Measurements from ENCODE around the gene ISOC2. TPM values are rescaled to one million over a fixed set of nuclear protein-coding genes. Genes with fewer than 3 reads are reported as not detected.

Gene ISOC2
- total and polyA plus RNA-seq, 4 donors = 49.1 to 181 (median 118) TPM

DNA sequence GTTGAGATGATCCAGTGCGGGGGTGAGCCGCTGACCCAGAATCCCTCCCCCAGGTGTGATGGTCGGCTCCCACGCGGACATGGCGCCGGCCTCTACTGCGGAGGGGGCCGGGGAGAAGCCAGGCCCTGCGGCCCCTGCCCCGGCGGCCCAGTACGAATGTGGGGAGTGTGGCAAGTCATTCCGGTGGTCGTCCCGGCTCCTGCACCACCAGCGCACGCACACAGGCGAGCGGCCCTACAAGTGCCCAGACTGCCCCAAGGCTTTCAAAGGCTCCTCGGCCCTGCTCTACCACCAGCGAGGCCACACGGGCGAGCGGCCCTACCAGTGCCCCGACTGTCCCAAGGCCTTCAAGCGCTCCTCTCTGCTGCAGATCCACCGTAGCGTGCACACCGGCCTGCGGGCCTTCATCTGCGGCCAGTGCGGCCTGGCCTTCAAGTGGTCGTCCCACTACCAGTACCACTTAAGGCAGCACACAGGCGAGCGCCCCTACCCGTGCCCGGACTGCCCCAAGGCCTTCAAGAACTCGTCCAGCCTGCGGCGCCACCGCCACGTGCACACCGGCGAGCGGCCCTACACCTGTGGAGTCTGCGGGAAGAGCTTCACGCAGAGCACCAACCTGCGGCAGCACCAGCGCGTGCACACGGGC lies 19.8 kb upstream of the ISOC2 start (continued):
- no peak for TF ChIP-seq RAD21 (IDR thresholded peaks at IDR 0.05)
- TF ChIP-seq CTCF (IDR thresholded peaks at IDR 0.05; ENCODE audit: low read depth, low read length, missing input control) = no peak
- no peak for TF ChIP-seq SP1 (IDR thresholded peaks at IDR 0.05)
- no peak for TF ChIP-seq EGR1 (IDR thresholded peaks at IDR 0.05; ENCODE audit: low read depth in 2 of 2)
- TF ChIP-seq RXRA (IDR thresholded peaks at IDR 0.05) = no peak
- TF ChIP-seq FOXA2 (IDR thresholded peaks at IDR 0.05) = no peak
- TF ChIP-seq ATF3 (IDR thresholded peaks at IDR 0.05) = no peak

DNA sequence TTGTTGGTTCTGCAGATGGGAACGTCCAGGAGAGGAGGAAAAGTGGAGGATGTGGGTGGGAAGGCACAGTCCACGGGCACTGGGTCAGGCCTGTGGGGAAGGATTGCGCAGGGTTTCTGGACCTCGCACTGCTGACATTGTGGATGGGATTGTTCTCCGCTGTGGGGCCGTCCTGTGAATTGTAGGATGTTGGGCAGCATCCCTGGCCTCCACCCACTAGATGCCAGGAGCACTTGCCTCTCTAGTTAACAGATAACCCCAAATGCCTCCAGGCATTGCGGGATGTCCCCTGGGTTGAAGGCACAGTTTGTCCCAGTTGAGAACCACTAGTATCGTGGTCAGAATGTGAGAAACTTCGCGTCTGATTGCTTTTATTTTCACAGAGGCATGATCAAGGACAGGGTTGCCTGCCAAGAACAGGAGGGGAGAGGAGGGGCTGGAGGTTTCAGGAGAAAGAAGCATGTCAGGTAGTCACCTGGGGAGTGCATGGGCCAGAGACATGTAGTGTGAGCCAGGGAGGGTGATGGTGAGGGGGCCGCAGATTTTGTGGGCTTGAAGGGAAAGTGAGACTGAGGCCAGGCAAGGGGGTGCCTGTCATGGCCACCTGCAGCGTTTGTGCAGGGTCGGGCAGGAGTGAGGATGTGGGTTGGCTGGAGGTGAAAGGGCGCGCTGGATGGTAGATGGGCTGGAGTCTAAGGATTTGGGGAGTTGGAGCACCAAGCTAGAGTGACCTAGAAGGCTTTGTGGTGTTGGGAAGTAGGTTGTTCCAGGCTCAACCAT lies 18.2 kb upstream of the ISOC2 start:
- H3K27me3 ChIP-seq (ENCODE audit: control insufficient read depth in 4 of 4, insufficient read depth in 4 of 4, low read length in 3 of 4) = no peaks in the 10 kb centered on the region
- 77% methylated on average over 15 of the region's 15 CpGs for WGBS
- H3K9me3 ChIP-seq (ENCODE audit: control insufficient read depth in 4 of 4, low read length in 3 of 4) = no peaks in the 10 kb centered on the region
- no peak overlapping the region for H3K27ac ChIP-seq (ENCODE audit: low read depth in 1 of 2, low read length in 2 of 2)
- H3K36me3 ChIP-seq (ENCODE audit: control insufficient read depth in 4 of 4, insufficient read depth in 3 of 4, low read depth in 1 of 4, low read length in 3 of 4) = peaks cover 0 to 11% (median 5%) of the 10 kb centered on the region in 4 donors
- no peak overlapping the region for H3K4me3 ChIP-seq (ENCODE audit: low read depth in 1 of 3, low read length in 3 of 3)
- DNase-seq (ENCODE audit: low spot score) = no peak
- TF ChIP-seq SP1 (IDR thresholded peaks at IDR 0.05) = peak; percentile 13
- no peak for TF ChIP-seq CTCF (IDR thresholded peaks at IDR 0.05; ENCODE audit: low read depth, low read length, missing input control)
- H3K9ac ChIP-seq (ENCODE audit: low read depth in 1 of 2, low read length in 2 of 2) = no peak overlapping the region
- peaks cover 8 to 34% (median 23%) of the 10 kb centered on the region in 4 donors for H3K4me1 ChIP-seq (ENCODE audit: control insufficient read depth in 4 of 4, insufficient read depth in 4 of 4, low read length in 3 of 4)

DNA sequence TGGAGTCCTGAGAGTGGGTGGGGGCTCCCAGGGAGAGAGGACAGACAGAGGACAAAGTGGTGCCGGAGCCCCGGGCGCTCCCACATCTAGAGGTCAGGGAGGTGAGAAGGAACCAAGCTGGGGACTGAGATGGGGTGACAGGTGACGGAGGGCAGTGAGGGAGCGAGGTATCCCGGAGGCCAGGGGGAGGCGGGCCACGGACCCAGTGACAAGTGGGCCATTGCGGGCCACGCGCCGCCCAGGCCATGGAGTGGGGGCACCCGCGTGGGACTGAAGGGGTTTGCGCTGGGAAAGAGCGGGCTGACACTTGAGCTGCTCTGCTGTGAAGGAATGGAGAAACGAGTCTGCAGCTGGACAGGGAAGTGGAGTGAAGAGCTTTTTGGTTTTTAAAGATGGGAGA lies 17.6 kb upstream of the ISOC2 start:
- Histone ChIP-seq H3K4me1 (ENCODE audit: control insufficient read depth in 4 of 4, insufficient read depth in 4 of 4, low read length in 3 of 4) (peaks cover 7 to 28% (median 18%) of the 10 kb centered on the region in 4 donors), H3K9ac (ENCODE audit: low read depth in 1 of 2, low read length in 2 of 2) (no peak overlapping the region), H3K4me3 (ENCODE audit: low read depth in 1 of 3, low read length in 3 of 3) (no peak overlapping the region), H3K27ac (ENCODE audit: low read depth in 1 of 2, low read length in 2 of 2) (no peak overlapping the region), H3K36me3 (ENCODE audit: control insufficient read depth in 4 of 4, insufficient read depth in 3 of 4, low read depth in 1 of 4, low read length in 3 of 4) (peaks cover 0 to 11% (median 5%) of the 10 kb centered on the region in 4 donors), H3K9me3 (ENCODE audit: control insufficient read depth in 4 of 4, low read length in 3 of 4) (no peaks in the 10 kb centered on the region), H3K27me3 (ENCODE audit: control insufficient read depth in 4 of 4, insufficient read depth in 4 of 4, low read length in 3 of 4) (no peaks in the 10 kb centered on the region)
- 92% methylated on average over 17 of the region's 17 CpGs for WGBS
- DNase-seq (ENCODE audit: low spot score) = no peak
- TF ChIP-seq JUND (IDR thresholded peaks at IDR 0.05) = no peak
- TF ChIP-seq RAD21 (IDR thresholded peaks at IDR 0.05) = no peak
- TF ChIP-seq GABPA (IDR thresholded peaks at IDR 0.05 in 1 of 2, conservative IDR thresholded peaks at IDR 0.05 in 1 of 2) = no peak
- no peak for TF ChIP-seq ATF3 (IDR thresholded peaks at IDR 0.05)
- no peak for TF ChIP-seq HNF4A (conservative IDR thresholded peaks at IDR 0.05)
- TF ChIP-seq NR2F2 (IDR thresholded peaks at IDR 0.05) = no peak
- TF ChIP-seq HNF4G (IDR thresholded peaks at IDR 0.05) = no peak
- TF ChIP-seq RXRA (IDR thresholded peaks at IDR 0.05) = no peak
- no peak for TF ChIP-seq FOXA2 (IDR thresholded peaks at IDR 0.05)
- TF ChIP-seq EGR1 (IDR thresholded peaks at IDR 0.05; ENCODE audit: low read depth in 2 of 2) = no peak
- TF ChIP-seq, protein P1, sequence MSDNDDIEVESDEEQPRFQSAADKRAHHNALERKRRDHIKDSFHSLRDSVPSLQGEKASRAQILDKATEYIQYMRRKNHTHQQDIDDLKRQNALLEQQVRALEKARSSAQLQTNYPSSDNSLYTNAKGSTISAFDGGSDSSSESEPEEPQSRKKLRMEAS (IDR thresholded peaks at IDR 0.05) = no peak
- no peak for TF ChIP-seq TAF1 (conservative IDR thresholded peaks at IDR 0.05)
- no peak for TF ChIP-seq FOXA1 (IDR thresholded peaks at IDR 0.05)
- no peak for TF ChIP-seq REST (IDR thresholded peaks at IDR 0.05)
- TF ChIP-seq SP1 (IDR thresholded peaks at IDR 0.05) = no peak
- no peak for TF ChIP-seq CTCF (IDR thresholded peaks at IDR 0.05; ENCODE audit: low read depth, low read length, missing input control)
- TF ChIP-seq YY1 (IDR thresholded peaks at IDR 0.05) = no peak
